Esophagus muscularis mucosa (tissue), 4 donors: ENCODE measurements around the gene CD109. TPM values are rescaled to one million over a fixed set of nuclear protein-coding genes. Genes with fewer than 3 reads are reported as not detected.

Experiments
- DNase-seq: peaks from one replicate; pipeline ENCODE4 v3.0.0-alpha.2; 2017; ENCODE audit errors: extremely low spot score
- H3K27ac ChIP-seq, 4 donors: fragments of 200-600 bp; sonication (generic); replicated peaks in 1 of 4; 1 replicate in 3 of 4; 2 replicates in 1 of 4; pipeline ENCODE4 v1.5.1; 2016 to 2019; ENCODE audit warnings: mild to moderate bottlenecking in 1 of 4
- H3K27me3 ChIP-seq, 4 donors: fragments of 200-600 bp; sonication (generic); one replicate each; pipeline versions ENCODE4 v1.5.1 to v1.6.0; 2016 to 2019
- H3K36me3 ChIP-seq, 4 donors: fragments of 200-600 bp; sonication (generic); one replicate each; pipeline ENCODE4 v1.5.1; 2016 to 2019
- H3K4me1 ChIP-seq, 4 donors: fragments of 200-600 bp; sonication (generic); one replicate each; pipeline ENCODE4 v1.5.1; 2016 to 2019
- H3K4me3 ChIP-seq, 4 donors: fragments of 200-600 bp; sonication (generic); 1 replicate in 2 of 4; 2 replicates in 2 of 4; pipeline ENCODE4 v1.5.1; 2016 to 2019; ENCODE audit warnings: mild to moderate bottlenecking in 4 of 4, moderate library complexity in 1 of 4
- H3K9me3 ChIP-seq, 4 donors: fragments of 200-600 bp; sonication (generic); 1 replicate in 3 of 4; 2 replicates in 1 of 4; pipeline ENCODE4 v1.5.1; 2016 to 2019
- CTCF ChIP-seq, 3 experiments: fragments of 200-600 bp in 2 of 3; fragments of 450-650 bp in 1 of 3; sonication (generic) in 2 of 3; IDR thresholded peaks; one replicate each; pipeline ENCODE4 v1.5.1; 2017 to 2019; ENCODE audit warnings: antibody characterized with exemption in 3 of 3, mild to moderate bottlenecking in 2 of 3, moderate library complexity in 1 of 3
- EP300 ChIP-seq: sonication (generic); formaldehyde crosslinking; IDR thresholded peaks from one replicate; pipeline ENCODE4 v1.6.1; 2017; ENCODE audit warnings: antibody characterized with exemption
- POLR2A ChIP-seq: fragments of 450-650 bp; IDR thresholded peaks from one replicate; pipeline ENCODE4 v1.6.1; 2017; ENCODE audit warnings: antibody characterized with exemption, moderate library complexity, mild to moderate bottlenecking, low read depth
- POLR2AphosphoS5 ChIP-seq, 2 donors: sonication (generic); formaldehyde crosslinking; IDR thresholded peaks; one replicate each; pipeline ENCODE4 v1.6.1; 2017; ENCODE audit warnings: antibody characterized with exemption in 2 of 2
- WGBS: methylation state at CpG from one replicate; pipeline ENCODE4 v1.1.5; 2018; 5-methylcytosine and 5-hydroxymethylcytosine counted together
- intact Hi-C: fragments of 100-400 bp; cut with DNase I; formaldehyde crosslinking; loops from one replicate; pipeline ENCODE4 v1.15.1; 2023
- total RNA-seq, 4 donors: library from RNA; depleted of rRNA; stranded (reverse); fragments of >200 nt; gene quantifications; one replicate each; pipeline versions ENCODE4 v1.1.0 to v1.2.1, GENCODE V29; 2016

The CD109 gene
- total RNA-seq, 4 donors from 2014 or later = 12.1 to 21.4 (median 15.8) TPM

- Histone ChIP-seq H3K36me3 (peaks cover 0 to 36% (median 10%) of the 10 kb centered on the region in 4 donors), H3K4me3 (no peak overlapping the region), H3K9me3 (no peaks in the 10 kb centered on the region), H3K27me3 (no peaks in the 10 kb centered on the region), H3K27ac (no peak overlapping the region), H3K4me1 (peaks cover 0 to 4% (median 0%) of the 10 kb centered on the region in 4 donors)
- WGBS = 86% methylated on average over 3 of the region's 3 CpGs
- DNase-seq = no peak
- TF ChIP-seq CTCF (IDR thresholded peaks at IDR 0.05) (no peak), EP300 (no peak), POLR2AphosphoS5 (IDR thresholded peaks at IDR 0.05) (no peak), POLR2A (no peak)
- intact Hi-C loops = no loop called here
These were observed 88.9 kb downstream of the CD109 start for GRCh38 chr6:73784726-73785505.

GRCh38 chr6:73790574-73790973, 94.6 kb downstream of the CD109 start:
- Histone ChIP-seq H3K9me3 (no peaks in the 10 kb centered on the region), H3K4me3 (no peak overlapping the region), H3K36me3 (peaks cover 0 to 35% (median 21%) of the 10 kb centered on the region in 4 donors), H3K4me1 (no peaks in the 10 kb centered on the region), H3K27ac (no peak overlapping the region), H3K27me3 (no peaks in the 10 kb centered on the region)
- TF ChIP-seq POLR2AphosphoS5 (IDR thresholded peaks at IDR 0.05) (no peak), POLR2A (no peak), EP300 (no peak), CTCF (IDR thresholded peaks at IDR 0.05) (no peak)
- no peak for DNase-seq
- intact Hi-C loops = no loop called here

DNA sequence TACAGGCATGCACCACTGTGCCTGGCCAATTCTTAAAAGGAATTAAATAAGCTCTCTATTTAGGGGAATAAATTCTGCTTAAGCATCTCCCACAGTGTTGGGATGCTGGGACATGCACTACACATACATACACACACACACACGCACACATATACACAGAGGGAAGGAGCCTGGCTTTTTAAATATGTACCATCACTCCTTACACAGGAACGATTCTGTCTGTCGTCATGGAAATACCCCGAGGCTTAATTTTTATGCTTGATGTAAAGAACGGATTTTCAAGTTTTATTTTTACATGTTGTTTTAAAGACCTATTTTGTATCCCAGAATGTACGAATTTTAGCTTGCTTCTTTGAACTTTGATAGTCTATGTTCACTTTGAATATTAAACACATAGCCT, 95.3 kb downstream of the CD109 start:
- H3K36me3 ChIP-seq = peaks cover 0 to 31% (median 22%) of the 10 kb centered on the region in 4 donors
- no peaks in the 10 kb centered on the region for H3K27me3 ChIP-seq
- H3K9me3 ChIP-seq = no peaks in the 10 kb centered on the region
- no peak for DNase-seq
- H3K4me3 ChIP-seq = no peak overlapping the region
- intact Hi-C loops = no loop called here
- 91% methylated on average over 6 of the region's 6 CpGs for WGBS
- no peak overlapping the region for H3K27ac ChIP-seq
- TF ChIP-seq CTCF (IDR thresholded peaks at IDR 0.05) (no peak), EP300 (no peak), POLR2AphosphoS5 (IDR thresholded peaks at IDR 0.05) (no peak), POLR2A (no peak)
- H3K4me1 ChIP-seq = no peaks in the 10 kb centered on the region

GRCh38 chr6:73792738-73793137, 96.7 kb downstream of the CD109 start:
- no peak for TF ChIP-seq POLR2A
- TF ChIP-seq EP300 = no peak
- TF ChIP-seq CTCF (IDR thresholded peaks at IDR 0.05) = no peak
- TF ChIP-seq POLR2AphosphoS5 (IDR thresholded peaks at IDR 0.05) = no peak
- no peak overlapping the region for H3K4me3 ChIP-seq
- H3K27me3 ChIP-seq = no peaks in the 10 kb centered on the region
- no peaks in the 10 kb centered on the region for H3K9me3 ChIP-seq
- H3K27ac ChIP-seq = no peak overlapping the region
- H3K4me1 ChIP-seq = no peaks in the 10 kb centered on the region
- peaks cover 0 to 22% (median 17%) of the 10 kb centered on the region in 4 donors for H3K36me3 ChIP-seq
- DNase-seq = no peak
- WGBS = 80% methylated on average over 2 of the region's 2 CpGs
- intact Hi-C loops = no loop called here
